Keratinocyte (primary cell): ENCODE data around the gene TRAT1.

Experiments
- EZH2 ChIP-seq: IDR thresholded peaks from one replicate; pipeline ENCODE4 v1.6.1; 2012; ENCODE audit warnings: inconsistent platforms, mild to moderate bottlenecking, low read length, moderate library complexity
- TF ChIP-seq, protein P1 (sequence below), 3 experiments: IDR thresholded peaks in 1 of 3; conservative IDR thresholded peaks in 1 of 3; optimal IDR thresholded peaks in 1 of 3; 2 replicates in 2 of 3; 3 replicates in 1 of 3; pipeline versions ENCODE3 to v1.5.1; 2011; ENCODE audit warnings: low read length in 3 of 3, mild to moderate bottlenecking in 3 of 3, moderate library complexity in 2 of 3, control low read depth in 1 of 3, inconsistent platforms in 1 of 3; ENCODE audit not compliant: insufficient read depth in 2 of 3; ENCODE audit errors: extremely low read depth in 1 of 3

- TF ChIP-seq, protein P1, sequence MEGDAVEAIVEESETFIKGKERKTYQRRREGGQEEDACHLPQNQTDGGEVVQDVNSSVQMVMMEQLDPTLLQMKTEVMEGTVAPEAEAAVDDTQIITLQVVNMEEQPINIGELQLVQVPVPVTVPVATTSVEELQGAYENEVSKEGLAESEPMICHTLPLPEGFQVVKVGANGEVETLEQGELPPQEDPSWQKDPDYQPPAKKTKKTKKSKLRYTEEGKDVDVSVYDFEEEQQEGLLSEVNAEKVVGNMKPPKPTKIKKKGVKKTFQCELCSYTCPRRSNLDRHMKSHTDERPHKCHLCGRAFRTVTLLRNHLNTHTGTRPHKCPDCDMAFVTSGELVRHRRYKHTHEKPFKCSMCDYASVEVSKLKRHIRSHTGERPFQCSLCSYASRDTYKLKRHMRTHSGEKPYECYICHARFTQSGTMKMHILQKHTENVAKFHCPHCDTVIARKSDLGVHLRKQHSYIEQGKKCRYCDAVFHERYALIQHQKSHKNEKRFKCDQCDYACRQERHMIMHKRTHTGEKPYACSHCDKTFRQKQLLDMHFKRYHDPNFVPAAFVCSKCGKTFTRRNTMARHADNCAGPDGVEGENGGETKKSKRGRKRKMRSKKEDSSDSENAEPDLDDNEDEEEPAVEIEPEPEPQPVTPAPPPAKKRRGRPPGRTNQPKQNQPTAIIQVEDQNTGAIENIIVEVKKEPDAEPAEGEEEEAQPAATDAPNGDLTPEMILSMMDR (optimal IDR thresholded peaks at IDR 0.05 in 1 of 3, IDR thresholded peaks at IDR 0.05 in 1 of 3, conservative IDR thresholded peaks at IDR 0.05 in 1 of 3; ENCODE audit: extremely low read depth in 1 of 3, insufficient read depth in 2 of 3, low read length in 3 of 3) = no peak
- no peak for TF ChIP-seq EZH2
Observed at GRCh38 chr3:108879915-108880314, 57.3 kb downstream of the TRAT1 start.
